ENCODE measurements around the gene MIS18A.
"Not testable (repeated sequence)": the region's sequence is repeated elsewhere in the genome, so short reads cannot be mapped to it uniquely, and the experiment has no call there.

Gene MIS18A

DNA sequence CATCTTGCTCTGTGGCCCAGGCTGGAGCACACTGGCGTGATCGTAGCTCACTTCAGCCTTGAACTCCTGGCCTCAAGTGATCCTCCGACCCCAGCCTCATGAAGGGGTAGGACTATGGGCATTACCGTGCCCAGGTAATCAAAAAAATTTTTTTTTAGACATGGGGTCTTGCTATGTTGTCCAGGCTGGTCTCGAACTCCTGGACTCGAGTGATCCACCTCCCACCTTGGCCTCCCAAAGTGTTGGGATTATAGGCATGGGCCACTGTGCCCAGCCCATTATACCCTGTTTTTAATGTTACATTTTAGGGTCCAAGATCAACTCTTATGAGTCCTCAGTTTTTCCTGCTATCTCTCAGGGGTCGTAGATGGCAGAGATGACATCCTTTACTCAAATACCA is 26.1 kb upstream of the MIS18A start:
- no peak for DNase-seq (ENCODE audit: low spot score)

DNA sequence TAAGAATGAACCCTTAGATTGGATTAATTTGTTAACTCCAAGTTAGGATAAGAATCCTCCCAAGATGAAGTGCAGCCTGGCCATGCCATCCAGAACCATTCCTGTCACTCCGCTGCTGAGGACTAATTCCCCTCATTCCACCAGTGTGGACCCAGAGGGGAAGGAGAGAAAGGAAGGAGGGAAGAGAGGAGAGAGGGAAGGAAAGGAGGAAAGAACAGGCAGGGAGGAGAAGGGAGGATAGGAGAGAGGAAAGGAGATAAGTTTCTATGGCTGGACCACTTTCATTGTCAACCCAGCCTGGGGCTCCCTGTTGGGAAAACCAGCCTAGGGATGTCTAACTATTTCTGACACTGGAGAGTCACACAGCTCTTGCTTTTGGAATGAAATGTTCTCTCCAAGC is 24.5 kb upstream of the MIS18A start:
- DNase-seq (ENCODE audit: low spot score): no peak

DNA sequence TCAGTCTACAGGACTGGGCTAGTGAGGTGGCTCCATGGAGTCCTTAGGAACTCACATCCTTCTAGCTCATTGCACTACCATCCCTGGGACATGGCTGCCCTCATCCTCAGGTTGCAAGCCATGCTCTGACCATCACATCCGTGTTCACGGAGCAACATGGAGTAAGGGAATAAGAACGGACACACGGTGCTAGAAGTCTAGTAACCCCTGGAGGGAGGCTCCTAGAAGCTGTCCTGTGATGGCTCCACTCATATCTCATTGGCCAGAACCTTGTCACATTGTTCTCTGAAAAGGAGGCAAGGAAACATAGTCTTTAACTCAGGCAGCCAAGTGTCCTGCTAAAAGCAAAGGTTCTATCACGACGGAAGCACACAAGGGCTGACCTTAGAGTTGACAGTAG is 23.7 kb upstream of the MIS18A start:
- no peak for DNase-seq (ENCODE audit: low spot score)

GRCh38 chr21:32301596-32301995 is 22.7 kb upstream of the MIS18A start:
- no peak for DNase-seq (ENCODE audit: low spot score)

DNA sequence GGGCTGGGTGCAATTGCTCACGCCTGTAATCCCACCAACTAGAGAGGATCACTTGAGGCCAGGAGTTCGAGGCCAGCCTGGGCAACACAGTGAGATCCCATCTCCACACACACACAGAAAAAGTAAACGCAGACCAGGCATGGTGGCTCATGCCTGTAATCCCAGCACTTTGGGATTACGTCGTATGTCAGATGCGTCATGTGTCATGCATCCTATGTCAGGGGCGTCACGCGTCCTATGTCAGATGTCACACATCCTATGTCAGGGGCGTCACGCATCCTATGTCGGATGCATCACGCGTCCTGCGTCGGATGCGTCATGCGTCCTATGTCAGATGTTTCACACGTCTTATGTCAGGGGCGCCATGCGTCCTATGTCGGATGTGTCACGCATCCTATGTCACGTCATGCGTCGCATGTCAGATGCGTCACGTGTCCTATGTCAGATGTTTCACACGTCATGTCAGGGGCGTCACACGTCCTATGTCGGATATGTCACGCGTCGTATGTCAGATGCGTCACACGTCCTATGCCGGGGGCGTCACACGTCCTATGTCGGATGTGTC is 21.4 kb upstream of the MIS18A start:
- no peak for DNase-seq (ENCODE audit: low spot score)

DNA sequence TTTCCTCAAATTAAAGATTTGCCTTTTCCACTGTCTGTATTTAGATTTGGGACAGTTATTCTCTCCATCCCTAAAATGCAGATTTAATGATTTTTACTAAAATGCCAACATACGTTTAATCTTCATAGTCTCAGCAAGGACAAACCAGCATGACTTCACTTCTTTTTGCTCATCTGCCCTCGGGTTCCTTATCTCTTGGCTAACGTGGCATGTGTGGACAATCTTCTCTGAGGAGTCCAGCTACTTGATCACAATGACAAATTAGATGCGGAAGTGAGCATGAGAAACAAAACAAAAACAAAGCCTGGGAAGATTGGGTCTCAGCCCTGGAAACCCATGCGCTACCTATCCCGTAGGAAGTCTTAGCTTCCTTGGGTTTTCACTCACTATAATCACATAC is 20.8 kb upstream of the MIS18A start:
- no peak for DNase-seq (ENCODE audit: low spot score)

GRCh38 chr21:32298658-32299081 is 19.8 kb upstream of the MIS18A start, which contains the start of gene MRAP:
Gene MRAP (plus strand): TSS chr21:32298855. CDS start chr21:32298972, 117 bp downstream.
- no peak for DNase-seq (ENCODE audit: low spot score)

DNA sequence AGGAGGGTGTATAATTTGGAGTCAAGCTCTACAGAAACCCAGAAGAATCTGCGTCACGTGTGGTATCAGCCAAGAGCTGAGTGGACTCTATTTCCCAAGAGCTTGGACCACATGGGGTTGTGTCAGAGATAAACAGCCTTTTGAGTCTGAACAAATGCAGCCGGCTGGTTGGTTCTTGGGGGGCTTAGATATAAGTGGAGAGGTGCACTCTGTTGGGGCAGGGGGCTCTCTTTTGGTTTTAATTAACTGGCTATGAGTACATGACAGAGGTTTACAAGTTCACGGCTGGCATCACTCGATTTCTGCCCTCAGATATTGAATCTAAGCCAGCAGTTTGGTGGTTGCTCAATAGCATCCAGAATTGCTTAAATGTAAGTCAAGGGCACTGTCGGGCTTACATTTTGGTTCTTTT is 19.3 kb upstream of the MIS18A start:
- no peak for DNase-seq (ENCODE audit: low spot score)

GRCh38 chr21:32297449-32297848 is 18.6 kb upstream of the MIS18A start:
- DNase-seq (ENCODE audit: low spot score): no peak

DNA sequence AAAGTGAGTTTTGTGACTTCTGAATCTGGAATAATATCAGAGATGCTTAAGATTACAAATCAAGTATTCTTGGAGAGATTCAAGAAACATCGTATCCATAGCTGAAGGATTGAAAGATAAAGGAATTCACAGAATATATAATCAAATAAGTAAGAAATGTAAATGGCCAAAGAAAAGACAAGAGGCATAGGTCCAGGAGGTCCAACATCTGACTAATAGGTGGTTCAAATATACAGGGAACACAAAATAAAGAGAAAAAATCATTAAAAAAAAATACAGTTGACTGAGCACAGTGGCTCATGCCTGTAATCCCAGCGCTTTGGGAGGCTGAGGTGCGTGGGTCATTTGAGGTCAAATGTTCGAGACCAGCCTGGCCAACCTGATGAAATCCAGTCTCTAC is 6.6 kb upstream of the MIS18A start:
- no peak for DNase-seq (ENCODE audit: low spot score)

- DNase-seq (ENCODE audit: low spot score): no peak
Measured at GRCh38 chr21:32282992-32283391, 4.1 kb upstream of the MIS18A start.

- no peak for DNase-seq (ENCODE audit: low spot score)
Measured at GRCh38 chr21:32281531-32281930, 2.7 kb upstream of the MIS18A start.

GRCh38 chr21:32279377-32279680 is 480 bp upstream of the MIS18A start:
- no peak for DNase-seq (ENCODE audit: low spot score)

GRCh38 chr21:32278103-32278502 is 746 bp downstream of the MIS18A start:
- no peak for DNase-seq (ENCODE audit: low spot score)

DNA sequence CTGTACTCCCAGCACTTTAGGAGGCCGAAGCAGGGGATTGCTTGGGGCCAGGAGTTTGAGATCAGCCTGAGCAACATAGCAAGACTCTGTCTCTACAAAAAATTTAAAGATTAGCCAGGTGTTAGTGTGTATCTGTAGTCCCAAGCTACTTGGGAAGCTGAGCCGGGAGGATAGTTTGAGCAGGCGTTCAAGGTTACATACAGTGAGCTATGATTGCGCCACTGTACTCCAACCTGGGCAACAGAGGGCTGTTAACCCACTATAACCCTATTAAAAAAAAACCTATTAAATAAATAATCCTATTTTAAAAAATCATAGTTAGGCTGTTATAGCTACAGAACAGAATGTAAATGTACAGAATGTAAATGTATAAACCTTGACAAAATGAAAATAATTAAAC is 2.2 kb downstream of the MIS18A start:
- no peak for DNase-seq (ENCODE audit: low spot score)

DNA sequence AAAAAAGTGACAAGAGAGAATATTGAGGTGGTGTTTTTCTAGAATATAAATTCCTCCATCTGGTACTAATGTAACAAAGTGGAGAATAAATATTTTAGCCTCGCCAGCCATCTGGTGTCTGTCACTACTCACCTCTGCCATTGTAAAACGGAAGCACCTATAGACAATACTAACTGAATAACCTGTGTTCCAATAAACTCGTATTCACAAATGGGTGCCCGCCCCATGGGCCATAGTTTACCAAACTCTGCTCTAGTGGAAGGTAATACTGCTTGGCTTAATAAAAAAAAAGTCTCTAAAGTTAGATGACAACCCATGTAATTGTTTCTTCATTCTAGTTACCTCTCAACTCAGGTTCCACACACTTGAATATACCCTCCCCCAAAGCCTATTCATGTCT is 8.1 kb downstream of the MIS18A start:
- DNase-seq (ENCODE audit: low spot score): no peak

- DNase-seq (ENCODE audit: low spot score): not testable (repeated sequence)
Measured at GRCh38 chr21:32265321-32265720, 13.5 kb downstream of the MIS18A start.

DNA sequence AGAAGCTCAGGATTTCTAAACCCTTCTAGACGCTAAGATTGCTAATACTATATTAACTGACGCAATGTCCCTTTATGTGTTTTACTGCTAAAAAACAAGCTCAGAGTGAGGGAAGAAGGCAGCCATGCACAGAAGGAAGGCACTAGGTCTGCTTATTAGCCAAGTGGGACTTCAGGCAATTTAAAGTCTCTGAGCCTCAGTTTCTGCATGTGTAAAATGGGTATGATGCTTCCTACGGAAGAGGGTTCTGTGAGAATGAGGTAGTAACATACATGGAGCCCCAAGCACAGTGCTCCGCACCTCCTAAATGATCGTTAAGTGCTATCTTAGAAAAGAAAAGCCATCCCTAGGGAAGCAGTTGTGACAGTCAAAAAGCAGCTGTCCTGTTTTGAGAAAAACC is 16.9 kb downstream of the MIS18A start:
- DNase-seq (ENCODE audit: low spot score): no peak

DNA sequence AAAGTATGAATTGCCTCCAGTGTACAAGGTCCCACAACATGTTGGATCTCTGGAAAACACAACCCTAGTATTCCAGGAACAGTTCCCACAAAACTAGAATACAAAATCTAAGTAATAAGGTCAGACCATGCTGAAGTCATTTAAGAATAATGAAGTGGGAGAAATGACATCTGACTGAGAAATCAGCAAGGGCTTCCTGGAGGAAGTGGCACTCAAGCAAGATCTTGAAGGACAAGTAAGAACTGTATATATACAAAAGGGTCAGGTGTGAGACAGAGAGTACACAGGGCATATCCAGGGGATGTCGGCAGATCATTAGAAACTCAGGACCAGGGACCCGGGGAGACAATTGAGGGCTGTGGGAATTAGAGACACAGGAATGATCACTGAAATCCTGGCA is 18.7 kb downstream of the MIS18A start:
- DNase-seq (ENCODE audit: low spot score): no peak

GRCh38 chr21:32258786-32259048 is 20.1 kb downstream of the MIS18A start:
- not testable (repeated sequence) for DNase-seq (ENCODE audit: low spot score)

GRCh38 chr21:32257962-32258785 is 20.7 kb downstream of the MIS18A start:
- peak; percentile 73 for DNase-seq (ENCODE audit: low spot score)

DNA sequence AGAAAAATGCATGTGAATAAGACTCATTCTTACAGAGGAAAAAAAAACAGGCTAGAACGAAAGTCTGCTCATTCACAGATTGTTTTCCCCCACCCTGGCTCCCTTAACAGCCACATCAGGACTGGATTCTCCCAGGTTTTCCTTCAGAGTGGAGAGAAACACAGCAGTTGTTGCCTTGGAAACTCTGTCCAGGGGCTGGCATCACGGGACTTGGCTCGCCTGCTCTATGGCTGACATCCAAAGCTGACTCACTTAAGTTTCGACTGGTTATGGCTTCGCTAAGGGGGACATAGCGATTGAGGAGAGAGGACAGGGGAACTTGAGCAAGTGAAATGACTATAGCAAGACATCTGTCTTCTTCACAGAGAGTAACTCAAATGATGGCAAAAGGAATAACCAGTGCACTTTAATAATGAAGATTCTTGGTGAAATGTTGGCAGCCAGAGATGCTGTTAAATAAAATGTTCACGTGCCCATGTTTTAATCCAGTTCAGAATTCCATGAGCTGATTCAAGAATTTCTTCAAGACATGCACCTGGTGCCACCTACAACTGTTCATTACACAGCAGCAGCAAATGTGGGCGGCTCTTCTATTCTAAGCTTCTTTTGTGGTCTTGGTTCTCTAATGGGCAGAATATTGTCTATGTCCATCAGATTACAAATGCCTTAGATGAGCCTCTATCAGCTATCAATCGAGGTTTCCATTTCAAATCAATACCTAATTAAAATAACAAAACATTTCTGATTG is 21.8 kb downstream of the MIS18A start:
- DNase-seq (ENCODE audit: low spot score): peak; percentile 59

- no peak for DNase-seq (ENCODE audit: low spot score)
Measured at GRCh38 chr21:32256251-32256650, 22.6 kb downstream of the MIS18A start.

All from LoVo (cell line).